ENCODE results near the gene PPP2R5D.

Gene PPP2R5D

GRCh38 chr6:42963179-42963854 is 21.1 kb upstream of the PPP2R5D start:
- no peak for DNase-seq (ENCODE audit: extremely low read depth in 1 of 2, low read depth in 1 of 2)

DNA sequence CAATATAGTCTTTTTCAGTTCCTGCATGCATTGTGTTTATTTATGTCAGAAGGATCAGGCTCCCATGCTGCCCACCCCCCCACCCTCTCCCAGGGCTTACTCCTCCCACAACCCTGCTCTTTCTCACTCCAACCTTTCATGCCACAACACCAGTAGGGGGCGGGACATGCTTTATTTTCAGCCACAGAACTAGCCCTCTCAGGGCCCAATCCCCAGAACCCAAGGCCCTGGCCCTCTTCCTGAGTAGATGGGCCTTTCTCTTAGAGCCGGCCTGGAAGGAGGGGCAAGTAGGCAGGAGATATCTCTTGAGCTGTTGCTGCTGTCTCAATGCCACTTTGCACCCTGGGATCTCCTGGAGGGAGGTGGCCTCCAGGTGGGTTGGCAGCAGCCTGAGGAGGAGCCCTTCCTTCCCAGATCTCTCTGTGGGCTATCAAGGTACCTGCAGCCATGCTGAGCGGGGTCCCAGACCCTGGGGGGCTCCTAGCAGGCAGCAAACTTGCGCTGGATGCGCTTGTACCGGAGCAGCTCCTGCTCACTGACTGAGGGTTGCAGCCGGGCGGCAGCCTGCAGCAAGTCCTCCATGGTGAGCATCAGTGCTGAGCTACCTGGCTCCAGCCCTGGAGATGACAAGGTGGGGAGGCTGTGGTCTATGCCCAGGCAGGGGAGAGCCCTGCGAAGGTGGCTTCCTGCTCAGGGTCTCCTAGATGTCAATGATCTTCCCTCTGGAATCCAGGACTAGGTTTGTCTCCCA is 20.3 kb upstream of the PPP2R5D start:
- no peak for DNase-seq (ENCODE audit: extremely low read depth in 1 of 2, low read depth in 1 of 2)

- no peak for DNase-seq (ENCODE audit: extremely low read depth in 1 of 2, low read depth in 1 of 2)
Observed at GRCh38 chr6:42966571-42966970, 17.8 kb upstream of the PPP2R5D start.

- no peak for DNase-seq (ENCODE audit: extremely low read depth in 1 of 2, low read depth in 1 of 2)
Observed at GRCh38 chr6:42967228-42967627, 17.1 kb upstream of the PPP2R5D start.

DNA sequence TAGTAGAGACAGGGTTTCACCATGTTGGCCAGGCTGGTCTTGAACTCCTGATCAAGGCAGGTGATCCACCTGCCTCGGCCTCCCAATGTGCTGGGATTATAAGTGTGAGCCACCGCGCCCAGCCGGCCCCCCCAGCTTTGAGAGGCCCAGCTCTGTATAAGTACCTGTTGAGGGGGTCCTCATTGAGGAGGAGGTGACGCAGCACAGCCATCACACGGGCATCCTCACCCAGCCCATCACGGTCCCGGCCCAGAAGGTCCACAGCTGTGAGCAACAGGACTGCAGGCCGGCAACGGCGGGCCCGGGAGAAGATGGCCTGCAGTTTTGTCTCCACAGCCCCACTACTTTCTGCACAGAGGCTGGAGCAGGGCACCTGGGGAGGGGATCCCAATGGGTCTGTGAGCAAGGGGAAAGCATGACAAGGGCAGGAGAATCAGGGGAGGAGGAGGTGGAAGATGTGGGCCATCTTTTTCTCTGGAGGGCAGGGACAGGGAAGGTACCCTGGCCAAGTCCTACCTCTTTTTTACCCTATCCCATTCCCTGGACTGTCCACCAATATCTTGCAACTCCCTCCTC is 16.2 kb upstream of the PPP2R5D start:
- DNase-seq (ENCODE audit: extremely low read depth in 1 of 2, low read depth in 1 of 2), result no peak

DNA sequence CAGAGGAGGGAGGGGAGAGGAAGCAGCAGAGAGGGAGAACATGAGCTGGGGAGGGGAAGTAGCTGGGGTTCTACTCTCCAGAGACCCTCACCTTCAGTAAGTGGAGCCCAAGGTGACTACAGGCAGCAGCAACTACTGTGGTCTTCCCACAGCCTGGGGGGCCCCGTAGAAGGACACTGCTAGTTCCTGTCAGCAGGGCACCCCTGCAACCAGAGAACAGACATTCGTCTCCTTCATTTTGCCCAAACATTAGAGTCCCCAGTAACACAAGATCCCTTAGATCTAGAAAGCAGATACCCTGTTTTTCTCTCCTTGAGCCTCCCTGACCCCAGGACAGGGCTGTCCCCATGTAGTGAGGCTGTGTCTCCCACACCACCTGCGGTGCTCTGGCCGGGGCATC is 15.6 kb upstream of the PPP2R5D start:
- no peak for DNase-seq (ENCODE audit: extremely low read depth in 1 of 2, low read depth in 1 of 2)

- no peak for DNase-seq (ENCODE audit: extremely low read depth in 1 of 2, low read depth in 1 of 2)
Observed at GRCh38 chr6:42969431-42969830, 14.9 kb upstream of the PPP2R5D start.

- no peak for DNase-seq (ENCODE audit: extremely low read depth in 1 of 2, low read depth in 1 of 2)
Observed at GRCh38 chr6:42969934-42970333, 14.4 kb upstream of the PPP2R5D start.

DNA sequence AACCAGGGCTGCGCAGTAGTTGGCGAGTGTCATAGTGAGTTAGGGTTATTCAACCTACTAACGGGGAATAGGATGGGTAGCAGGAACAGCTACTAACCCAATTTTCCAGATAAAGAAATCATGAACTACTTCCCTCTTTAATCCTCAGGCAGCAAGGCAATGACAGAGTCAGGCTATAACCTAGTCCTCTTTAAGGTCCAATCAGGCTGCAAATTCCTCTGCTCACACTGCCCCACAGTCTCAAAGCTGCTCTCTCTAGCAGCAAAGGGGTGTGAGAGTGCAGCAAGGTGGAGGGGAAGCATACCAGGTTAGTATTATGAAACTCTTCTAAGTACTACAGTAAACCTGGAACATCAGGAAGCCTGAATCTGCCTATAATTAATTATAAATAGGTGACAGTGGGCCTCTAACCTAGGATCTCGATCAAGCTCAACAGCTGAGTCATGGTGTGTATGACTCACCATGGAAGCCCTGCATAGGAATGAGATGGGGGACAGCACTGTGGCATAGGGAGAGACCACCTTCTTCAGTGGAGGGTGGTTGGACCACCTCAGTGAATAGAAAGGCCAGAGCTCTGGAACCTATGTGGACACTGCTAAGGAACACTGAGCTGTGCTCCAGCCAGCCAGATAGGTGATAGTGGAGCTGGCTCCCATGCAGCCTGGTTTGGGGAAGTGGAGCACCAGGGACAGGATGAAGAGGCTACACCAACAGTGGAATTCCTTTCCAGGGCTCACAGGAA is 13.3 kb upstream of the PPP2R5D start:
- no peak for DNase-seq (ENCODE audit: extremely low read depth in 1 of 2, low read depth in 1 of 2)

DNA sequence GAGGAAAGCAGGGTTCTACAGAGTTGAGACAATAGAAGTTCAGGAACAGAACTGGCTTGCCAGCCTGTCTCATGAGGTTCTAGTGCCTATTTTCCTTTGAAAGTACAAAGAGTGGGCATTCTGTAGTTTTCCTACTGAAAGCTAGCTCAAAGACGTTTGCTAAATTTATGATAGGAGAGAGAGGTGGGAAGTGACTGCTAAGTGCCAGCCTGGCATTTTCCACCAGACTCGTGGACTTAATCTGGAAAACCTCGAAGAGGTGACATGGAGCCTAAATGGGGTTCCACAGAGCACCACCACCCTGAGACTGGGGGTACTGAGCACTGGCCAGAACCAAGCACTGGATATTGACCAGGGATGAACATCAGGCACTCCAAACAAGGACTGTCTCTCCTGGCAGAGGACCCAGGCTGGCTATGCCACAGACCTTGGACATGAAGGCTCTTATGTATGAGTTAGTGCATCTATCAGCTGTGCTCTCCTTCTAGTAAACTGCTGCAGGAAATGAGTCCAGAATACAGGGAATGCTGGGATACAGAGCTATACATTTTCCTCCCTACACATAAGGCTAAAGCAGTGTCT is 12.5 kb upstream of the PPP2R5D start:
- DNase-seq (ENCODE audit: extremely low read depth in 1 of 2, low read depth in 1 of 2), result no peak

DNA sequence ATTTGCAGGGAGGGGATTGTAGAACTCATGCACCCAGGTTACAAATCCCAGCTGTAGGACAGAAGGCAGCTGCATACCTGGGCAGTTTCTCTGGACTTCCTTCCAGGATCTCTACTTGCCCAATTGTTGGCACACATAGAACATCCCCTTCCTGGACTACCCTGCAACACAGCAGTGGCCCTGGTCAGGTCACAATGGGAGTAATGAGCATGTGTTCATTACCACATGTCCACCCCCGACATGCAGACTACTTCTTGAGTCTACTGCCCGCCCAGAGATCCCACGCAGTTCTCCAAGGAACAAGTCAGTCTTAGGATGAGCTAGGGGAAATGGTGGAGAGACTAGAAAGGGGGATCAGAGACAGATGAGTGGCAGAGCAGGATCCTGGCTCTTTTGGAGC is 10.4 kb upstream of the PPP2R5D start:
- no peak for DNase-seq (ENCODE audit: extremely low read depth in 1 of 2, low read depth in 1 of 2)

- DNase-seq (ENCODE audit: extremely low read depth in 1 of 2, low read depth in 1 of 2), result no peak
Observed at GRCh38 chr6:42974919-42975505, 9.4 kb upstream of the PPP2R5D start.

GRCh38 chr6:42978487-42978838 is 5.9 kb upstream of the PPP2R5D start:
- DNase-seq (ENCODE audit: extremely low read depth in 1 of 2, low read depth in 1 of 2), result no peak

GRCh38 chr6:42978839-42979522 is 5.4 kb upstream of the PPP2R5D start, which contains the start of gene PEX6:
Gene PEX6, minus strand, starts transcription at chr6:42979181. Its CDS starts 31 bp downstream, at chr6:42979150.
- peak; percentile 88 to 89 for DNase-seq (ENCODE audit: extremely low read depth in 1 of 2, low read depth in 1 of 2)

- DNase-seq (ENCODE audit: extremely low read depth in 1 of 2, low read depth in 1 of 2), result no peak
Observed at GRCh38 chr6:42979523-42980177, 4.7 kb upstream of the PPP2R5D start.

DNA sequence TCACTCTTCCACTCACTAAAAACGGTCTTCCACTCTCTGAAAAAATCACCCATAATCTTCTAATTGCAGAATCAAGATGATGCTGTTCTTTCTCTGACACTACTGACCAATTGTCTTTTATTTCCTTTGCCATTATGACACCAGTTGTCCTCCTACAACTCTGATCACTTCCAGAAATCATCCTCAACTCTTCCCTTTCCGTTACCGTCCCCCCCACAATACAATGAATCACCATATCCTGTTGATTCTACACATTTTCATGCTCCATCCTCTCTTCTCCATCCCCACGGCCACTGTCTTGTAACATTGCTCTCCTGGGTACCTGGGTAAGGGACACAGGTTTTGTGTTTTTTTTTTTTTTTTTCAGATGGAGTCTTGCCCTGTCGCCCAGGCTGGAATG is 2.5 kb upstream of the PPP2R5D start:
- DNase-seq (ENCODE audit: extremely low read depth in 1 of 2, low read depth in 1 of 2), result no peak

GRCh38 chr6:42984924-42985475 is 630 bp downstream of the PPP2R5D start:
- DNase-seq (ENCODE audit: extremely low read depth in 1 of 2, low read depth in 1 of 2), result no peak

GRCh38 chr6:42987533-42988451 is 3.4 kb downstream of the PPP2R5D start:
- DNase-seq (ENCODE audit: extremely low read depth in 1 of 2, low read depth in 1 of 2), result no peak
